ENCODE data around the gene YPEL3.
"Not testable (repeated sequence)": the region's sequence is repeated elsewhere in the genome, so short reads cannot be mapped to it uniquely, and the experiment has no call there.

Gene YPEL3

GRCh38 chr16:30127993-30128392 lies 32.0 kb upstream of the YPEL3 start:
- Histone ChIP-seq H3K9ac (ENCODE audit: low read length) (no peak overlapping the region), H3F3A (ENCODE audit: insufficient read depth, low read length) (no peaks in the 10 kb centered on the region), H3K9me2 (ENCODE audit: low read depth, low read length) (no peaks in the 10 kb centered on the region), H3K79me2 (ENCODE audit: insufficient read depth, low read length) (no peaks in the 10 kb centered on the region), H3K4me1 (ENCODE audit: insufficient read depth, low read length, severe bottlenecking) (peaks cover 17% of the 10 kb centered on the region), H3K27me3 (ENCODE audit: insufficient read depth, low read length) (no peaks in the 10 kb centered on the region), H3K36me3 (ENCODE audit: insufficient read depth, low read length) (no peaks in the 10 kb centered on the region), H4K20me1 (ENCODE audit: insufficient read depth, low read length) (no peaks in the 10 kb centered on the region), H3K9me3 (ENCODE audit: low read length) (no peaks in the 10 kb centered on the region), H3K4me3 (ENCODE audit: low read depth, low read length, poor library complexity, severe bottlenecking) (no peak overlapping the region), H2AFZ (ENCODE audit: low read length) (no peak overlapping the region), H3K27ac (ENCODE audit: low read depth, low read length, poor library complexity, severe bottlenecking) (no peak overlapping the region), H3K4me2 (ENCODE audit: low read length) (no peak overlapping the region)
- TF ChIP-seq CTCF (IDR thresholded peaks at IDR 0.05; ENCODE audit: low read length), result no peak
- TF ChIP-seq EZH2 (IDR thresholded peaks at IDR 0.05; ENCODE audit: borderline replicate concordance, low read length), result no peak

DNA sequence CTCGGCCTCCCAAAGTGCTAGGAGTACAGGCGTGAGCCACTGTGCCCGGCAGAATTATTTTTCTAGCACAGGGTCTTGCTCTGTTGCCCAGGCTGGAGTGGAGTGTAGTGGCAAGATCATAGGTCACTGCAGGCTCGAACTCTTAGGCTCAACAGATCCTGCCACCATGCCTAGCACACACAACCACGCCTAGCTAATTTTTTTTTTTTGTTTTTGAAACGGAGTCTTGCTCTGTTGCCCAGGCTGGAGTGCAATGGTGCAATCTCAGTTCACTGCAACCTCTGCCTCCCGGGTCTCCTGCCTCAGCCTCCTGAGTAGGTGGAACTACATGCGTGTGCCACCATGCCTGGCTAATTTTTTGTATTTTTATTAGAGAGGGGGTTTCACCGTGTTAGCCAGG lies 29.7 kb upstream of the YPEL3 start:
- not testable (repeated sequence) for H3K9ac ChIP-seq (ENCODE audit: low read length); H3K27me3 ChIP-seq (ENCODE audit: insufficient read depth, low read length); H3K4me3 ChIP-seq (ENCODE audit: low read depth, low read length, poor library complexity, severe bottlenecking); H3K4me2 ChIP-seq (ENCODE audit: low read length); H3K9me3 ChIP-seq (ENCODE audit: low read length); H2AFZ ChIP-seq (ENCODE audit: low read length); H4K20me1 ChIP-seq (ENCODE audit: insufficient read depth, low read length); H3K9me2 ChIP-seq (ENCODE audit: low read depth, low read length); H3F3A ChIP-seq (ENCODE audit: insufficient read depth, low read length); H3K27ac ChIP-seq (ENCODE audit: low read depth, low read length, poor library complexity, severe bottlenecking); H3K36me3 ChIP-seq (ENCODE audit: insufficient read depth, low read length); H3K79me2 ChIP-seq (ENCODE audit: insufficient read depth, low read length)
- H3K4me1 ChIP-seq (ENCODE audit: insufficient read depth, low read length, severe bottlenecking), result peaks cover 29% of the 10 kb centered on the region

GRCh38 chr16:30124985-30125379 lies 29.0 kb upstream of the YPEL3 start:
- Histone ChIP-seq H3K9me2 (ENCODE audit: low read depth, low read length) (no peaks in the 10 kb centered on the region), H3K9me3 (ENCODE audit: low read length) (no peaks in the 10 kb centered on the region), H3K4me3 (ENCODE audit: low read depth, low read length, poor library complexity, severe bottlenecking) (no peak overlapping the region), H3K27me3 (ENCODE audit: insufficient read depth, low read length) (no peaks in the 10 kb centered on the region), H4K20me1 (ENCODE audit: insufficient read depth, low read length) (no peaks in the 10 kb centered on the region), H2AFZ (ENCODE audit: low read length) (no peak overlapping the region), H3F3A (ENCODE audit: insufficient read depth, low read length) (no peaks in the 10 kb centered on the region), H3K79me2 (ENCODE audit: insufficient read depth, low read length) (no peaks in the 10 kb centered on the region), H3K4me2 (ENCODE audit: low read length) (no peak overlapping the region), H3K4me1 (ENCODE audit: insufficient read depth, low read length, severe bottlenecking) (peaks cover 29% of the 10 kb centered on the region), H3K36me3 (ENCODE audit: insufficient read depth, low read length) (no peaks in the 10 kb centered on the region), H3K27ac (ENCODE audit: low read depth, low read length, poor library complexity, severe bottlenecking) (no peak overlapping the region), H3K9ac (ENCODE audit: low read length) (no peak overlapping the region)
- TF ChIP-seq EZH2 (IDR thresholded peaks at IDR 0.05; ENCODE audit: borderline replicate concordance, low read length) (no peak), CTCF (IDR thresholded peaks at IDR 0.05; ENCODE audit: low read length) (no peak)

GRCh38 chr16:30122604-30123160 lies 26.7 kb upstream of the YPEL3 start:
- Histone ChIP-seq H3K4me1 (ENCODE audit: insufficient read depth, low read length, severe bottlenecking) (peaks cover 29% of the 10 kb centered on the region), H3K4me3 (ENCODE audit: low read depth, low read length, poor library complexity, severe bottlenecking) (peak overlapping the region; percentile 88), H3K9me3 (ENCODE audit: low read length) (no peaks in the 10 kb centered on the region), H3K4me2 (ENCODE audit: low read length) (peak overlapping the region; percentile 91), H3K27me3 (ENCODE audit: insufficient read depth, low read length) (no peaks in the 10 kb centered on the region), H3K79me2 (ENCODE audit: insufficient read depth, low read length) (no peaks in the 10 kb centered on the region), H3F3A (ENCODE audit: insufficient read depth, low read length) (no peaks in the 10 kb centered on the region), H3K9ac (ENCODE audit: low read length) (peak overlapping the region; percentile 92), H4K20me1 (ENCODE audit: insufficient read depth, low read length) (no peaks in the 10 kb centered on the region), H3K36me3 (ENCODE audit: insufficient read depth, low read length) (peaks cover 9% of the 10 kb centered on the region; the same call in 1 of the 2 replicates), H3K9me2 (ENCODE audit: low read depth, low read length) (no peaks in the 10 kb centered on the region), H3K27ac (ENCODE audit: low read depth, low read length, poor library complexity, severe bottlenecking) (peak overlapping the region; percentile 69), H2AFZ (ENCODE audit: low read length) (no peak overlapping the region)
- TF ChIP-seq CTCF (IDR thresholded peaks at IDR 0.05; ENCODE audit: low read length) (no peak), EZH2 (IDR thresholded peaks at IDR 0.05; ENCODE audit: borderline replicate concordance, low read length) (no peak)
